Smooth muscle cell (in vitro differentiated cells): ENCODE results near the gene MEF2C. TPM values are rescaled to one million over a fixed set of nuclear protein-coding genes. Genes with fewer than 3 reads are reported as not detected.

ENCODE experiments used
- DNase-seq: peaks from one replicate; lab custom pipeline; 2025; ENCODE audit not compliant: unreplicated experiment; lab: John Stamatoyannopoulos, UW
- H2AFZ ChIP-seq: fragments of 200-600 bp; sonication (generic); 2 replicates; pipeline ENCODE4 v1.6.0; 2016; ENCODE audit warnings: antibody characterized with exemption, low read depth, mild to moderate bottlenecking
- H3F3A ChIP-seq: fragments of 200-600 bp; sonication (generic); 2 replicates; pipeline ENCODE4 v1.6.0; 2017; ENCODE audit warnings: antibody characterized with exemption, low read depth
- H3K27ac ChIP-seq: fragments of 200-600 bp; sonication (generic); 2 replicates; pipeline ENCODE4 v1.5.1; 2016; ENCODE audit warnings: low read depth, mild to moderate bottlenecking
- H3K27me3 ChIP-seq: fragments of 200-600 bp; sonication (generic); 2 replicates; pipeline ENCODE4 v1.6.1; 2016; ENCODE audit warnings: low read depth, mild to moderate bottlenecking
- H3K36me3 ChIP-seq: fragments of 200-600 bp; sonication (generic); 2 replicates; pipeline ENCODE4 v1.5.1; 2016; ENCODE audit warnings: low read depth
- H3K4me1 ChIP-seq: fragments of 200-600 bp; sonication (generic); 2 replicates; pipeline ENCODE4 v1.5.1; 2016; ENCODE audit warnings: low read depth
- H3K4me2 ChIP-seq: fragments of 200-600 bp; sonication (generic); 2 replicates; pipeline ENCODE4 v1.6.0; 2016; ENCODE audit warnings: mild to moderate bottlenecking
- H3K4me3 ChIP-seq: fragments of 200-600 bp; sonication (generic); 2 replicates; pipeline ENCODE4 v1.5.1; 2016; ENCODE audit warnings: mild to moderate bottlenecking
- H3K79me2 ChIP-seq: fragments of 200-600 bp; sonication (generic); 2 replicates; pipeline ENCODE4 v1.6.0; 2016; ENCODE audit warnings: low read depth, mild to moderate bottlenecking
- H3K9ac ChIP-seq: fragments of 200-600 bp; sonication (generic); 2 replicates; pipeline ENCODE4 v1.6.0; 2016; ENCODE audit warnings: low read depth
- H3K9me3 ChIP-seq: fragments of 200-600 bp; sonication (generic); replicated peaks from 2 replicates; pipeline ENCODE4 v1.5.1; 2016; ENCODE audit warnings: low read depth
- H4K20me1 ChIP-seq: fragments of 200-600 bp; sonication (generic); 2 replicates; pipeline ENCODE4 v1.6.0; 2016; ENCODE audit warnings: low read depth
- WGBS: methylation state at CpG from one replicate; pipeline ENCODE4 v1.1.7; 2016; ENCODE audit warnings: low lambda C conversion rate; 5-methylcytosine and 5-hydroxymethylcytosine counted together
- polyA plus RNA-seq: library from polyadenylated mRNA; unstranded; fragments of >200 nt; fragmentation: Nextera tagmentation; extraction: Ambion mirVana; gene quantifications from 2 replicates; pipeline ENCODE4 v1.2.1, GENCODE V29; 2016
- total RNA-seq: library from RNA; depleted of rRNA; stranded (reverse); fragments of >200 nt; gene quantifications from 2 replicates; pipeline ENCODE4 v1.2.3, GENCODE V29; 2014
- TF ChIP-seq, protein P1 (sequence below): fragments of 200-600 bp; sonication (generic); IDR thresholded peaks from 2 replicates; pipeline ENCODE4 v1.5.1; 2017; ENCODE audit warnings: borderline replicate concordance, mild to moderate bottlenecking, antibody characterized with exemption; ENCODE audit not compliant: insufficient read depth, poor library complexity, severe bottlenecking

MEF2C gene
- total and polyA plus RNA-seq, 2 experiments from 2014 or later = 11.4 to 14.0 TPM

DNA sequence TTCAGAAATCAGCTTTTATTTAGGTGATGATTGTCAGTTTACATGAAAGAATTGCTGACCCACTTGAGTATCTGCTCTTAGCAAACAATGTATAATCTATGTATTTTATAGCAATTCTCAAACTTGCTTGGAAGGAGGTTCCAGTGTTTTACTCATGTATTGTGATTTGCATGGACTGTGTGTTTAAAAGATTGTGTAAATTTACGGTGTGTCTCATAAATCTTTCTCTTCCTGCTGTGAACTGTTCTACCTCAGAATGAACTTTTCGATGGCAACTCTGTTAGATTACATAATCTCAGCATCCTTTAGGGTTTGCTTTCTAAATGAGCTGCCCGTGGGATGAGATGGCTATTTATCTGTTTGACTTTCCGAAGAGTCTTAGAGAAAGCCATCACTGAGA is 122.5 kb downstream of the MEF2C start:
- no peak overlapping the region for H3K27ac ChIP-seq
- TF ChIP-seq, protein P1, sequence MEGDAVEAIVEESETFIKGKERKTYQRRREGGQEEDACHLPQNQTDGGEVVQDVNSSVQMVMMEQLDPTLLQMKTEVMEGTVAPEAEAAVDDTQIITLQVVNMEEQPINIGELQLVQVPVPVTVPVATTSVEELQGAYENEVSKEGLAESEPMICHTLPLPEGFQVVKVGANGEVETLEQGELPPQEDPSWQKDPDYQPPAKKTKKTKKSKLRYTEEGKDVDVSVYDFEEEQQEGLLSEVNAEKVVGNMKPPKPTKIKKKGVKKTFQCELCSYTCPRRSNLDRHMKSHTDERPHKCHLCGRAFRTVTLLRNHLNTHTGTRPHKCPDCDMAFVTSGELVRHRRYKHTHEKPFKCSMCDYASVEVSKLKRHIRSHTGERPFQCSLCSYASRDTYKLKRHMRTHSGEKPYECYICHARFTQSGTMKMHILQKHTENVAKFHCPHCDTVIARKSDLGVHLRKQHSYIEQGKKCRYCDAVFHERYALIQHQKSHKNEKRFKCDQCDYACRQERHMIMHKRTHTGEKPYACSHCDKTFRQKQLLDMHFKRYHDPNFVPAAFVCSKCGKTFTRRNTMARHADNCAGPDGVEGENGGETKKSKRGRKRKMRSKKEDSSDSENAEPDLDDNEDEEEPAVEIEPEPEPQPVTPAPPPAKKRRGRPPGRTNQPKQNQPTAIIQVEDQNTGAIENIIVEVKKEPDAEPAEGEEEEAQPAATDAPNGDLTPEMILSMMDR = no peak
- no peaks in the 10 kb centered on the region for H3K27me3 ChIP-seq
- no peak for DNase-seq
- no peak overlapping the region for H3K4me3 ChIP-seq
- 68% methylated on average over 4 of the region's 4 CpGs for WGBS
- no peak overlapping the region for H3K9ac ChIP-seq
- no peaks in the 10 kb centered on the region for H3K9me3 ChIP-seq
- no peaks in the 10 kb centered on the region for H4K20me1 ChIP-seq
- H3F3A ChIP-seq = no peaks in the 10 kb centered on the region
- H3K4me2 ChIP-seq = no peak overlapping the region
- no peak overlapping the region for H2AFZ ChIP-seq
- H3K4me1 ChIP-seq = no peaks in the 10 kb centered on the region
- H3K79me2 ChIP-seq = no peaks in the 10 kb centered on the region
- no peaks in the 10 kb centered on the region for H3K36me3 ChIP-seq

DNA sequence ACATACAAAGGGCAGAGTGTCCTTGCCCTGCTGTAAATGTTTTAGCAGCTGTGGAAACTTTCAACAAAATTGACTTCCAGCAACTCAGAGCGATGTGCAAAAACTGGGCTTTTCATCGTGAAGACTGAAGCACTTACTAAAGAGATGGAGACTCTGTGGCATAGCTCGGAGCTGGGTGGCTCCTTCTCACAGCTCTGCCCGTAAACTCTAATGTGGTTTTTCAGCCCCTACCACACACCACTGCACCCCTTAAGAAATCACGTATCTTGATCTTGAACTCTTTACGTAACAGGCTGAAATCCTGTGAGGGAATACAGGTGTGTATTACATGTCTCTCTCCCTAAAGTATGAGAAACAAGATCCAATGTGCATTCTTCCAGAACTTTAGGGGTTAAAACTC is 124.4 kb downstream of the MEF2C start:
- Histone ChIP-seq H3F3A (no peaks in the 10 kb centered on the region), H3K9ac (no peak overlapping the region), H2AFZ (no peak overlapping the region), H3K9me3 (no peaks in the 10 kb centered on the region), H3K79me2 (no peaks in the 10 kb centered on the region), H3K27ac (no peak overlapping the region), H3K27me3 (no peaks in the 10 kb centered on the region), H3K4me1 (no peaks in the 10 kb centered on the region), H3K4me3 (no peak overlapping the region), H3K36me3 (no peaks in the 10 kb centered on the region), H4K20me1 (no peaks in the 10 kb centered on the region), H3K4me2 (no peak overlapping the region)
- 94% methylated on average over 6 of the region's 6 CpGs for WGBS
- no peak for DNase-seq
- TF ChIP-seq, protein P1 = no peak

DNA sequence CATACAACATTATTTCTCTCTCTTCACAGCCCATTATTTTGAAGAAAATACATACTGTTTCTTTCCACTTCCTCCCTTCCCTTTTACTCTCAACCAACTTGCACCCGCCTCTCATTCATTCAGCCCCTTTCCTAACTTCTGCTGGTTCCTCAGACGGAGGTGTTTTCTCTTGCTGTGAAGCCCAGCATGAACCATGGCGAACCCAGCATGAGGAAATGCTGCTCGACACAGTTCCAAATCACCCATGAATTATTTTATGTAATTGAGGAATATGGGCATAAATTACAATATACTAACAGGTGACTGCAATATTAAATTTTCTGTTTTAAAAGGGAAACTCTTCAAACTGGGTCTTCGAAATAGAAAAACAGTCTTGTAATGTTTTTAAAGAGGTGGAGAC is 124.8 kb downstream of the MEF2C start:
- Histone ChIP-seq H3K4me2 (no peak overlapping the region), H3K9me3 (no peaks in the 10 kb centered on the region), H3K79me2 (no peaks in the 10 kb centered on the region), H4K20me1 (no peaks in the 10 kb centered on the region), H3F3A (no peaks in the 10 kb centered on the region), H3K27me3 (no peaks in the 10 kb centered on the region), H3K4me1 (no peaks in the 10 kb centered on the region), H3K27ac (no peak overlapping the region), H2AFZ (no peak overlapping the region), H3K9ac (no peak overlapping the region), H3K36me3 (no peaks in the 10 kb centered on the region), H3K4me3 (no peak overlapping the region)
- WGBS = 87% methylated on average over 5 of the region's 5 CpGs
- TF ChIP-seq, protein P1 = no peak
- DNase-seq = no peak

DNA sequence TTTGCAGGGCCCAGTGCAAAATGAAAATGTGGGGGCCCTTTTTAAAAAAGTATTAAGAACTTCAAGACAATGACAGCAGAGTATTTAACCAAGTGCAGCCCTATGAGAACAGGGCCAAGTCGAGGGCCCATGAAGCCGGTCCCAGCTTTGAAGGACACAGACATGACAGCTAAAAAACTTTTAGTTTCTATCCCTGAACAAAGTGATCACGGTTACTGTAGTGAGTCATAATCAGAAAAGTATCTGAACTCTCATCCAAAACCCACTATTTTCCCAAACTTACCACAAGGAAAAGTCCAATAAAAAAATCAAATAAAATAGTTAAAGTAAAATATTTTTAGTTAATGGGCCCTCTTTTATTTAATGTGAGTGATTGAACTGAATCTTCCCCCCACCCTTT is 126.0 kb downstream of the MEF2C start:
- Histone ChIP-seq H3K36me3 (no peaks in the 10 kb centered on the region), H2AFZ (no peak overlapping the region)

More for the DNA sequence above, 126.0 kb downstream of the MEF2C start:
- Histone ChIP-seq H3K4me3 (no peak overlapping the region), H3K27ac (no peak overlapping the region), H3K4me2 (no peak overlapping the region), H3K9ac (no peak overlapping the region), H4K20me1 (no peaks in the 10 kb centered on the region), H3K4me1 (no peaks in the 10 kb centered on the region), H3K27me3 (no peaks in the 10 kb centered on the region), H3K79me2 (no peaks in the 10 kb centered on the region), H3K9me3 (no peaks in the 10 kb centered on the region), H3F3A (no peaks in the 10 kb centered on the region)
- no peak for DNase-seq
- TF ChIP-seq, protein P1 = no peak
- 93% methylated on average over 3 of the region's 3 CpGs for WGBS
